ENCODE data around the gene ANKFY1.

- TF ChIP-seq, protein P1, sequence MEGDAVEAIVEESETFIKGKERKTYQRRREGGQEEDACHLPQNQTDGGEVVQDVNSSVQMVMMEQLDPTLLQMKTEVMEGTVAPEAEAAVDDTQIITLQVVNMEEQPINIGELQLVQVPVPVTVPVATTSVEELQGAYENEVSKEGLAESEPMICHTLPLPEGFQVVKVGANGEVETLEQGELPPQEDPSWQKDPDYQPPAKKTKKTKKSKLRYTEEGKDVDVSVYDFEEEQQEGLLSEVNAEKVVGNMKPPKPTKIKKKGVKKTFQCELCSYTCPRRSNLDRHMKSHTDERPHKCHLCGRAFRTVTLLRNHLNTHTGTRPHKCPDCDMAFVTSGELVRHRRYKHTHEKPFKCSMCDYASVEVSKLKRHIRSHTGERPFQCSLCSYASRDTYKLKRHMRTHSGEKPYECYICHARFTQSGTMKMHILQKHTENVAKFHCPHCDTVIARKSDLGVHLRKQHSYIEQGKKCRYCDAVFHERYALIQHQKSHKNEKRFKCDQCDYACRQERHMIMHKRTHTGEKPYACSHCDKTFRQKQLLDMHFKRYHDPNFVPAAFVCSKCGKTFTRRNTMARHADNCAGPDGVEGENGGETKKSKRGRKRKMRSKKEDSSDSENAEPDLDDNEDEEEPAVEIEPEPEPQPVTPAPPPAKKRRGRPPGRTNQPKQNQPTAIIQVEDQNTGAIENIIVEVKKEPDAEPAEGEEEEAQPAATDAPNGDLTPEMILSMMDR (IDR thresholded peaks at IDR 0.05), result no peak
- TF ChIP-seq POLR2AphosphoS5 (IDR thresholded peaks at IDR 0.05) (no peak), POLR2A (IDR thresholded peaks at IDR 0.05) (no peak)
Observed at GRCh38 chr17:4236456-4236855, 27.3 kb downstream of the ANKFY1 start.
